HUES64 (cell line): ENCODE results near the gene PPWD1.
A peak's percentile ranks its signal among the peaks of the same experiment; 100 is the strongest.

Experiments used
- H3K27ac ChIP-seq: 2 replicates; pipeline ENCODE4 v1.7.0; 2013; ENCODE audit warnings: low read depth, low read length, inconsistent platforms
- H3K27me3 ChIP-seq: 2 replicates; pipeline ENCODE4 v1.6.1; 2013; ENCODE audit warnings: mild to moderate bottlenecking, low read length; ENCODE audit not compliant: insufficient read depth
- H3K36me3 ChIP-seq: 2 replicates; pipeline ENCODE4 v1.6.1; 2013; ENCODE audit warnings: mild to moderate bottlenecking, low read length; ENCODE audit not compliant: insufficient read depth
- H3K4me1 ChIP-seq: 2 replicates; pipeline ENCODE4 v1.6.1; 2013; ENCODE audit warnings: mild to moderate bottlenecking, low read length, moderate library complexity; ENCODE audit not compliant: insufficient read depth
- H3K4me3 ChIP-seq: 2 replicates; pipeline ENCODE4 v1.5.1; 2013; ENCODE audit warnings: mild to moderate bottlenecking, low read length, moderate library complexity
- H3K9ac ChIP-seq: 2 replicates; pipeline ENCODE4 v1.6.1; 2013; ENCODE audit warnings: mild to moderate bottlenecking, low read depth, low read length
- H3K9me3 ChIP-seq: 2 replicates; pipeline ENCODE4 v1.6.1; 2013; ENCODE audit warnings: low read depth, low read length; ENCODE audit not compliant: insufficient read depth
- WGBS: fragments of 150-250, 120-280 bp; methylation state at CpG from one replicate; pipeline ENCODE4 v1.1.7; 2013; ENCODE audit warnings: missing lambda C conversion rate; 5-methylcytosine and 5-hydroxymethylcytosine counted together

Gene PPWD1

DNA sequence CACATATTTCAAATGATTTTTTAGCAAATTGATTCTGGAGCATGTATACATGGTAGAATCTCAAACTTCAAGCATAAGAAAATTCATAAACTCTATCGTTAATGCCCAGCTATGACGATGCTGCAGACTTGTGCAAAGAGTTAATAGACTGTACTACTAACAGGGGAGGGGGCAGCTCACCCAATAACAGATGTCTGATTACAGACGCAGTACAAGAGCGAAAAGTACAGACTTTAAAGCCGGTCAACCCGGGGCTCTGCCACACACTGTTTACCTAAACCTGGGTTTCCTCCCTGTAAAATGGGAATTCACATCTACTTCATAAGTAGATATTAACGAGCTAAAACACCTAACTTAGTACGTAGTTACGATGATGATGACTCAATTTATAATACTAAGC, 60.4 kb downstream of the PPWD1 start:
- Histone ChIP-seq H3K36me3 (no peaks in the 10 kb centered on the region), H3K27ac (no peak overlapping the region), H3K27me3 (no peaks in the 10 kb centered on the region), H3K9ac (peak overlapping the region; percentile 81), H3K4me3 (peak overlapping the region; percentile 78), H3K9me3 (no peaks in the 10 kb centered on the region), H3K4me1 (peaks cover 13% of the 10 kb centered on the region; the same call in 1 of the 2 replicates)
- 28% methylated on average over 6 of the region's 9 CpGs for WGBS

DNA sequence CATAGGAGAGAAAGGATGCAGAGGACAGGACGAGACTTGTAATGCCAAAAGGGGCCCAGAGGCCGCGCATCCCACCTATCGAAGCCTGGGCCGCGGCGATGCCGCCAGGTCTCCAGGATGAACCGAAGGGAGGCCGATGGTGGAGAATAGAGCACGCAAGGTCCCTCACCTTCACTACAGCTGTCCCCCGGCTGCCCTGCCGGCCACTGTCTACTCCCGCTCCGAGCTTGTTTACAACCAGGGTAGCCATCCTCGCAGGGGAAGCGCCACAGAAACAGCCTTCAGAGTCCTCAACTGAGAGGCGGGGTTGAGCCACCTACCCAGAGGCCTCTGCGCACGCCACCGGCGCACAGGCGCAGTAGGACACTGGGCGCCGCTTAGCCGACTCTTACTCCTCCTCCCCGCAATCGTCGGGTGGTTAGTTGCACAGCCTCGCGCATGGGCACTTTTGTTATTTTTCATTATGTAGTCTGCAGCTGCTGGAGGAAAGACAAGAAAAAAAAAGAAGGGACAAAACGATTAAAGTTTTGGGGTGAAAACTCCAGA, 61.0 kb downstream of the PPWD1 start, which contains the start of gene TRIM23:
TRIM23 (minus strand) TSS at position 309 of the 546 bp plus-strand sequence; CDS start at position 250, 59 bp downstream.
- peak within 1 kb of the TSS; percentile 81 for H3K9ac ChIP-seq
- no peaks in the 10 kb centered on the region for H3K9me3 ChIP-seq
- peak within 1 kb of the TSS; percentile 84 for H3K27ac ChIP-seq
- H3K36me3 ChIP-seq = 0 out of 2 replicates have a peak, but pooled peaks cover 3% of the 10 kb centered on the region
- peaks cover 13% of the 10 kb centered on the region; the same call in 1 of the 2 replicates for H3K4me1 ChIP-seq
- peak within 1 kb of the TSS; percentile 78 for H3K4me3 ChIP-seq
- WGBS = under 1% methylated on average over 32 of the region's 32 CpGs
- H3K27me3 ChIP-seq = no peaks in the 10 kb centered on the region

DNA sequence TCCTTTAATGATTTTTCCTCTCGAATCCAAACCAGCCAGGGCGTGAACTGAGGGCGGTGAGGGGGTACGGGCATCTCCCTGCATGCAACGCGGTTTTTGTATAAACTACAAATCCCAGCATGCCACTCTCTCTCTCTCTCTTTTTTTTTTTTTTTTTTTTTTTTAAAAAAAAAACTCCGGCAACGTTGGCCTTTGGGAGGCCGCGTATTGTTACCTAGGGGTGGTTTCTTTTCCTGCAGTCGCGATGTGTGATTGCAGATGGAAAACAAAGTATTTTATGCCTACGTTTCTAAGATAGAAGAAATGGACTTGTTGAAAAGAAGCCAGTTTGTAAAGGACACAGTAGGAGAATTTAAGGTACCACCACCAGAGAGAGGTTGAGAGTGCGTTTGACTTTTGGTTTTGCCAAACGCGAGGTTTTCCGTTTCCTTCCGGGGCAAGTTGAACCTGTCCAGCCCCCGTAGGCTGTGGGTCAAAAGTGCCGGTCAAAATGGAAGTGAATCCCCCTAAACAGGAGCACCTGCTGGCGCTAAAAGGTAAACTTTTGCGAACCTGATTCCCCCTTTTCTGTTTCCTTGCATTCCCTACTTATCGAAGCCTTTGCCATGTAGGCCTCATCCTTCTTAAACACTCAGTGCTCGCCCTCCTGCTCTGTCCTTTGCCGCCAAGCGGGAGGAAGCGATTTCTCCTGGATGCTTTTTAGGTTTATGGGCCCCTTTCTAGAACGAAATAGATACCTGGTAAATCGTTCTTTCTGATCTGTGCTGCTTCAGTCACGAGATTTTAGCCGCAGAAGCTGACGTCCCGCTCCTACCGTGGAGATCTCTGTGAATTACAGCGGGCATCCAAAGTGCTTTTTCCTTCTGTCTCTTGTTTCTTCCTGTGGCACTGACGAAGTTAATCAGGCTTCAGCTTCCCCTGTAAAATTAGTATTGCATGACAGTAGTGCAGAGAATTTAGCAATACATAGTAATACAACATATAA, 61.8 kb downstream of the PPWD1 start, which contains the start of the genes SHLD3 and TRAPPC13:
SHLD3 (plus strand) TSS at position 457 of the 985 bp plus-strand sequence. CDS start 4,561 bp downstream, outside the sequence.
TRAPPC13 (plus strand) TSS at position 457 of the 985 bp plus-strand sequence; CDS start at position 491, 34 bp downstream.
- Histone ChIP-seq H3K36me3 (peaks cover 11% of the 10 kb centered on the region), H3K4me1 (peaks cover 13% of the 10 kb centered on the region; the same call in 1 of the 2 replicates), H3K4me3 (peak within 1 kb of the TSS; percentile 78), H3K9ac (peak within 1 kb of the TSS; percentile 81), H3K9me3 (no peaks in the 10 kb centered on the region), H3K27me3 (no peaks in the 10 kb centered on the region), H3K27ac (peak within 1 kb of the TSS; percentile 84)
- WGBS = under 1% methylated on average over 35 of the region's 36 CpGs

DNA sequence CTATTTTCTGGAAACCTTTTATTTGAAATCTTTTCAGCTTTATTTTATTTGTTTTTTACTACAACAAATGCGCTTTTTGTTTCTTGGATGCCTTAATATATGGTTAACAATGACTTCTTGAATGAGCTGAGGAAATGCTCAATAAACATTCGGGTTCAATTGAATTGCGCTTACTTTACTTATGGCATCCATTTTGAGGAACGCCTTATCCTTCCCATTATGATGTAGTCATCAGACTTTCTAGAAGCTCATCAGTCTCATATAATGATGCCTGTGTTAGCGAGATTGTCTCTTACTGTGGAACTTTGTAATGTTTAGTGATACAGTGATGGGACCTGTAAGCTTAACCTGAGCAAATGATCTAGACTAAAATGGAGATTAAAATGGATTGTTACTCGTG, 62.6 kb downstream of the PPWD1 start:
- Histone ChIP-seq H3K9me3 (no peaks in the 10 kb centered on the region), H3K9ac (peak overlapping the region; percentile 81; the same call in 1 of the 2 replicates), H3K27ac (no peak overlapping the region; the same call in 1 of the 2 replicates), H3K27me3 (no peaks in the 10 kb centered on the region), H3K4me3 (peak overlapping the region; percentile 78), H3K36me3 (peaks cover 14% of the 10 kb centered on the region), H3K4me1 (peaks cover 13% of the 10 kb centered on the region; the same call in 1 of the 2 replicates)
- 87% methylated on average over 6 of the region's 6 CpGs for WGBS

DNA sequence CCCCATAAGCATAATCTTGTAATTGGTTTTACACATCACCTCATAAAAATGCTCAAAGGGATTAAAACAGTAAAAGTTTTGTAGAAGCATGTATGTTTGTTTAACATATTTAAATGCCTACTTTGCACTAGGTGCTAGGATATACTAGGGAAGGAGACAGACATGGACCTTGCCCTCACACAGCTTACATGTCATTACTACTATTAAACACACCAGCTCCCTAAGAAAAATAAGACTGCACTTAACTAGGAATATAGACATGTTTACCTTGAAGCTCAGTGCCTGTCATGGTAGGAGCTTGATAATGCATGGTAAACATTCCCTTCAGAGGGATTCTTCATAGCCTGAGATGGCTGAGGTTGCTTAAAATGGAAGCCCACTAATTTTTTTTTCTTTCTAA, 67.9 kb downstream of the PPWD1 start:
- H3K4me1 ChIP-seq = 0 out of 2 replicates have a peak, but pooled peaks cover under 1% of the 10 kb centered on the region

More for the DNA sequence above, 67.9 kb downstream of the PPWD1 start:
- Histone ChIP-seq H3K36me3 (peaks cover 22% of the 10 kb centered on the region), H3K9ac (no peak overlapping the region), H3K4me3 (no peak overlapping the region), H3K27ac (no peak overlapping the region), H3K9me3 (no peaks in the 10 kb centered on the region), H3K27me3 (no peaks in the 10 kb centered on the region)
